NCI-H345 treated with DMSO at 0.1 percent for 48 hours (cell line): Measurements from ENCODE around the gene JADE2.
A peak's percentile ranks its signal among the peaks of the same experiment; 100 is the strongest.
"Not testable (repeated sequence)": the region's sequence is repeated elsewhere in the genome, so short reads cannot be mapped to it uniquely, and the experiment has no call there.

Experiments used
- DNase-seq: peaks from one replicate; lab custom pipeline; 2025; ENCODE audit not compliant: unreplicated experiment; lab: John Stamatoyannopoulos, UW

Gene JADE2

DNA sequence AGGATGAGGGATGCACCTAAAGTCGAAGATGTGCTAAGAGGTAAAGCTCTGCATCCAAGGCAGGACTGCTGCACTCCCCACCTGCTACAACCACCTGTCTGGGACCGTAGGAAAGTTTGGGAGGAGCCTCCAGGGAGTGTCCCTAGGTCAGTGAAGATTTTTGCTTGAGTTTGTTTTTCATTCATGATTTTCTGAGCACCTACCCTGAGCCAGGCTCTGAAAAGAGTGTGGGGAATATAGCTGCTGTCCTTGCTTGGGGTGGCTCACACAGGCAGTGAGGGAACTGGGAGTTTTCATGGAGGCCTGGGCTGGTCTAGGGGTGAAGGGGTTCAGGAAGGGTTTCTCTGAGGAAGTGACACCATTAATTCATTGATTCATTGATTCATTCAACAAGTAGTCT is 58.3 kb downstream of the JADE2 start:
- DNase-seq = no peak

DNA sequence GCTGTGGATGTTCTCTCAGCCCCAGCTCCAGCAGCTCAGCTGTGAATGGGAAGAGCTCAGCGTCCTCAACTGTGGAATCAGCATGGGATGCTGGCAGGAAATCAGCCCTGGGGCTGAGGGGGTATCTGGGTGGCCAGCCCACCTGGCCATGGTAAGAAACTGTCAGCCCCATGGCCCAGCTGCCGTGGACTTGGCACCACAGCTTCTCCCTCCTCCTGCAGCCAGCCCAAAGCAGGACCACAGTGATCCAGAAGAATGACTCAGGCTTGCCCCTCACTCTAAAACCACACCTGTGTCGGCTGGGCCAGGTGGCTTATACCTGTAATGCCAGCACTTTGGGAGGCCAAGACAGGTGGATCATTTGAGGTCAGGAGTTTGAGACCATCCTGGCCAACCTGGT is 59.2 kb downstream of the JADE2 start:
- DNase-seq = no peak

DNA sequence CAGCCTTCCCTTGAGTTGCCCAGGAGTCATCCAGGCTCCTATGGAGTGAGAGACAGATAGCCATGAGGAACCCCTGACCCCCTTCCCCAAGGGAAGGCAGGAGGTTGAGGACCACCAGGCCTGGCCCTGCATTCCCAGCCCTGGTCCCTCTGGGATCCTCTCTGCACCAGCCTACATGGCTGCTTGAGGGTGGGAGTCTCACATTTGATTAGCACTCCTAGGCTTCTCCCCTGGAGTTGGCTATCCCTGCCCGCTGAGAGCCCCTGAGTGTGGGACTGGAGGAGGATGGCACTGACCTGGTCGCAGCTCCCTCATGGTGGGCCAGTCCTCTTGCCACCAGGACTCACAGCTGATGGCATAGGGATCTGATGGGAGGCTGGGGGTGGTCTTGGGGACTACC is 60.5 kb downstream of the JADE2 start:
- DNase-seq = no peak

DNA sequence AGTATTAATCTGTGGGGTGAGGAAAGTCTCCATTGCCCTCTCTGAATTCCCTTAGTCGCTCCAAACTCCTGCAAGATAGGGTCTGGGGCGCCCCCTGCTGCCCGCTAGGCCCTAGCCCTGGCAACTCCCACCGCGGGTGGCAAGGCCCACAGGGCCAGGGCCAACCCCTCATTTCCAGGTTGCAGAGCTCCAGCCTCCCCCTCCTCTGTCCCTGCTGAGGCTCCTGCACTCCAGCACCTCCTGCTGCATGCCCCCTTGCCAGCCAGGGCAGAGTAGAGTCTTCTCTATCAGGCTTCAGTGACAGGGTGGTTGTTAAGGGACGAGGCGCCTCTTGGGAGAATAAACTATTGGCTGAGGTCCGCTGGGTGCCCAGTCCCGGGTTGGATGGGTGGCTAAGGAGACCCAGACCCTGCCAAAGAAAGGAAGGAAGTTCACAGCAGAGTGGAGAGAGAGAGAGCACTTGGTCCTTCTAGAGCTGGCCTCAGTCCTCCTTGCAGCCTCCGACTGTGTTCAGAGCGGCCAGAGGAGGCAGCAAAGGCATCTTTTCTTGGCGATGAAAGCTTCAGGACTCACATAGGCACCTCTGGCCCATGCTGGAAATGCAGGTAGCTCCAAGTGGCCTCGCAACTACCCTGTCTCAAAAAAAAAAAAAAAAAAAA is 61.5 kb downstream of the JADE2 start:
- peak; percentile 3 for DNase-seq

DNA sequence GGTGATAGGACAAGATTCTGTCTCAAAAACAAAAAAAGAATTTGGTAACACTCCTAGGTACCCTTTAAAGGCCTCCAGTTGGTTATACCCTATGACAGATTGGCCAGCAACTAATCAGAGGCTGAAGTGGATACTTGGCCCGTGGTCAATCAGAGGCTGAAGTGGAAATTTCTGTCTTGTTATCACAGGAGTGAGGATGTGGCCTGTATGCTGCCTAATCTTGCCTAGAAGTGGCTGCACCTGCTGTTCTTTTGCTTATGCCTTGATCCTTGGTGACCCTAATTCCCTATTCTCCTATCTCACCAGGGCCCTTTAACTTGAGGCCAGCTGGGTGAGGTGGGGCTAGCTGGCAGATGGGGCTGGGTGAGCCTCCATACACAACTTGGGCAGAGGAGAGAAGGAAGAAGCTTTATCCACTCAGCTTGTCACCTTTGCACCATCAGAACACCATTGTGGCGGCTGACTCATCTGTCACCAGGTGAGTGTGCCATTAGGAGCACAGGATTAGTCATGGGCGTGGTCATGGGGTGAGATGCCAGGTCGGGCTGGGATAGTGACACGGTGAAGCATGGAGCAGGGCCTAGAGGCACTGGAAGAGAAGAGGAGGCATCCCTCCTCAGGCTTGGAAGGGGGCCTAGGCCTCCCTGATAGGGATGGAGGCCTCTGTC is 65.7 kb downstream of the JADE2 start:
- DNase-seq = no peak

DNA sequence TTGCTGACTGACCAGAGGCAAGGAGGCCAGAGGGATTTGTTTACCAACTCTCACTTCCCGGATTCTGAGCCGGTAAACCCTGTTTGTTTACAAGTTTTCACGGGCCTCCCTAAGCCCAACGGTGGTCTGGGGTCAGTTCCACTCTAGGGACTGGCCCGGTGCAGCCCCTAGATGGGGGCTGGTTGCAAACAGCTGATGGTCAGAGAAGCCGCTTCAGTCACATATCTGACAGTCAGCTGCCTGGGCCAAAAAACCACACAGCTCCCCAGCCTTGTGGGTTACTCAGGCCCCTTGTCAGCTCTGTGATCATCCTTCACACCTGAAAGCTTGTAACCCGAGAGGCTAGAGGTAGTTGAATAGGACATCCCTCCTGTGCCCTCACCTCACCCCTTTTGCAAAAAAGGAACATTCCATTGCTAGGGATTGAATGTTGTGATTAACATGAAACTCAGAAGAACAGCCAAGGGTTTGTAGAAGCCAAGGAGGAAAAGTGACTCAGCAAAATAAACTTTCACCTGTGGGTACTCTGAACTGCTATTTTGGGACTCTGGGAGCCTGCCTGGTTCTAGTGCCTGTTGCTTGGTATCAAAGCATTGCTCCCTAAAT is 66.8 kb downstream of the JADE2 start:
- DNase-seq = no peak

DNA sequence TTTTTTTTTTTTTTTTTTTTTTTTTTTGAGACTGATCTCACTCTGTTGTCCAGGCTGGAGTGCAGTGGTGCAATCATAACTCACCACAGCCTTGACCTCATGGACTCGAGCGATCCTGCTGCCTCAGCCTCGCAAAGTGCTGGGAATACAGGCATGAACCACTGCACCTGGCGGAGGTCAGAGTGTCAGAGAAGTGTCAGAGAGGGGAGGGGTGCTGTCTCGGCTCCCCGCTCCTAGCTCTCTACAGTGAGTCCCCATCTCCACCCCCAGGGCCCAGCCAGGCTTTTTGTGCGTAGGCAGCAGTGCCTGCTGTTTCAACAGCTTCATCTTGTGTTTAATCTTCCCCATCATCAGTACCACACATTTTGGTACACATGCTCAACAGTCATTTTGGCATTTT is 68.9 kb downstream of the JADE2 start:
- no peak for DNase-seq

DNA sequence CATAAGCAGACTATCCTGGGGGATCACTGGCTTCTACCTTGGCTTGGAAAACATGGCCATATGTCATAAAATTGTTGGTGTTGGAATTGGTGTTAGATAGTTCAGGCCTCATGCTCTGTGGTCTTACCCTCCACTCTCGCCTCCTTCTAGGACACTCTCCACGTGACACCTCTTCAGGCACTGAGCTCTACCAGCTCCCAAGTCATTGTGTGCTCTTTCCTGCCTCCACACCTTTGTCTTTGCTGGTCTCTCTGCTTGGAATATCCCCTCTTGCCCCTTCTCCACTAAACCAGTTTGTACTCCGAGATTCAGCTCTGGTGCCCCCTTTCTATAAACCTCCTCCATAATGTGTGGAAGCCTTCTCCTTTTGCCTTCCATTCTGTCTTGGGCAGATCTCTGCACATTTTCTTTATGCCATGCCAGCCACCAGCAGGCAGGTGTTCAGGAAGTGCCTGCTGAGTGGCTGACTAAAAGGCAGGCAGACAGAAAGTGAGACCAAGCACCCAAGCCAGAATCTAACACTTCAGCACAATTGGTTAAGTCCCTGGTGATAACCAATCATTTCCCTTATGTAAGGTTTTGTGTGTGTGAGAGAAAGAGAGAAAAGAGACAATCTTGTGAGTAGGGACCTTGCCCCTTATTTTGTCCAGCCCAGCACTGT is 69.5 kb downstream of the JADE2 start:
- peak; percentile 0 for DNase-seq

DNA sequence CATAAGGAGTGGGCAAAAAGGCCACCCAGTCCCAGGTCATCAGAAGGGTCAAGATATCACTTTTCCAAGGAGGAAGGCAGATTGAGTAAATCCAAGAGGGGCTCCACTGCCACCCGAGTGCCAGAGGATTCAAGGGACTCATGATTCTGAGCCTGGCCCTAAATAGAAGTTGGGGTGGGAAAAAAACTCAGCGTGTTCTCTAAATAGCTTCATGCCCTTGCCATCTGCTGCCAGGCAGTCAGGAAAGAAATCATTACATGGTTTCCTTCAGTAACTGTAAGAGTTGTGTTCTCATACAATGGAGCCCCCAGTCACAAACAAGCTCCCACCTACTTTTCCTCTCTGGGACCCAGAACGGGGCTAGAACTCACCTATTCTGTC is 70.0 kb downstream of the JADE2 start:
- no peak for DNase-seq

DNA sequence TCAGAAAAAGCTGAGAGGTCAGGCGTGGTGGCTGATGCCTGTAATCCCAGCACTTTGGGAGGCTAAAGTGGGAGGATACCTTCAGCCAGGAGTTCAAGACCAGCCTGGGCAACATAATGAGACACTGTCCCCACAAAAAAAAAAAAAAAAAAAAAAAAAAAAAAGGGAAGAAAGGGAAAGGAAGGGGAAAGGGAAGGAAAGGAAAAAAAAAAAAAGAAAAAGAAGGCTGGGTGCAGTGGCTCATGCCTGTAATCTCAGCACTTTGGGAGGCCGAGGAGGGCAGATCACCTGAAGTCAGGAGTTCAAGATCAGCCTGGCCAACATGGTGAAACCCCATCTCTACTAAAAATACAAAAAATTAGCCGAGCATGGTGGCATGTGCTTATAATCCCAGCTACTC is 74.3 kb downstream of the JADE2 start:
- DNase-seq = not testable (repeated sequence)

DNA sequence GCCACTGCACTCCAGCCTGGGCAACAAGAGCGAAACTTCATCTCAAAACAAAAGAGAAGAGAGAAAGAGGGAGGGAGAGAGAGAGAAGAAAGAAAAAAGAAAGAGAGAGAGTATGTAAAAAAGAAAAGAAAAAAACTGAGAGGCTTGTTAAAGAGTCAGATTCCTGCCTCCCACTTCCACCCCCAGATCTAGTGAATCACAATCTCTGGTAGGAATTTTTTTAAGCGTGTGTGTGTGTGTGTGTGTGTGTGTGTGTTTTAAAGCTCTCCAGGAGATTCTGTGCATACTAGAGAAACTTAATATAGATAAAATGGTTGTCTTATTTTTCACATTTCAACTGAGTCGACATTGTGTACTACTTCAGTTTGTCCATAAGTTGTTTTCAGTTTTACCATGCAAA is 75.1 kb downstream of the JADE2 start:
- DNase-seq = no peak

DNA sequence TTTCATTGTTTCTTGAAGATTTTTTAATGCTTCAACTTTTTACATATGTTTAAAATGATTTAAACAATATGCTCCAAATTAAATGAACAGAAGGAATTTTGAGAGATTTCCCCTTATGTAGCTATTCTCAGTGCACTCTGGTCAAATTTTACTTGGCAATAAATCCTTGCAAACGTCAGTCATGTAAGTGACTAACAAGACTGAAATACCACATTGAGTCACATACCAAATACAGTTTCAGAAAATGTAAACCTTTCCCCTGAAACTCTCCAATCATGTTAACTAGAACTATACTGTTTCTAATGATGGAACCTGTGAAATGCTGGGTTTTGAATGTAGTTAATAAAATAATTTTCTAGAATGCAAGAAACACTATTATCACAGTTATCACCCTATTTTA is 77.6 kb downstream of the JADE2 start:
- DNase-seq = no peak

DNA sequence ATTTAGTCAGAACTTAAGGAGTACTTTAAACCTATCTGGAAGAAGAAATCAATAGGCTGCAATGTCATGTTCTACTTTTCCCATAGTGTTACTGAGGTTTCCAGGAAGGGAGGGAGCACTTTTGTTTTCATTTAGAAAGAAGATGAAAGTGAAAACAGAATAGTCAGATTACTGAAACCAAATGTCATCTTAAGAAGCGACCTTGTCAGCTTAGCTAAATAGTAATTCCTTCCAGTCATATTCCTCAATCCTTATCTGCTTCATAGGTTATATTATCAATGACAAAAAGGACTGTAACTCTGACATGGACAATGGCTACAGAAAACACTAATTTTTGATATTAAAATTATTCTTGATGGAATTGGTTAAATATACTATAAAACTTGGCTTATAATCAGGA is 79.4 kb downstream of the JADE2 start:
- DNase-seq = no peak

DNA sequence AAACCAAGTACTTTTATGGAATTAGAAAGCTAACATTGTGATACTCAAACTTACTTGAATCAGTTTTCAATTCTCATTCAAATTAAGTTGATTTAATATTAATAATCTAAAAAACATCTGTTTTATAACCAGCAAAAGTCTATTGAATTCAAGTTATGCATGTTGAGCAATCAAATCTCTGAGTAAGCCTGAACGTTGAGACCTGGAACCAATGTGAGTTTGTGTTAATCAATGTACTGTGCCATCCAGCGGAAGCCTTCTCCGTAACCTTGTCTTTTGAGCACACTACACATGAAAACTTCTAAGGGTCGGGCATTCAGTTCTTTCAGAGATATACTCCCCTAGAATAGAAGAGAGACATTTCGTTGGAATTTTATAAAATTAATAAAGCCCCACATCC is 81.3 kb downstream of the JADE2 start:
- no peak for DNase-seq

DNA sequence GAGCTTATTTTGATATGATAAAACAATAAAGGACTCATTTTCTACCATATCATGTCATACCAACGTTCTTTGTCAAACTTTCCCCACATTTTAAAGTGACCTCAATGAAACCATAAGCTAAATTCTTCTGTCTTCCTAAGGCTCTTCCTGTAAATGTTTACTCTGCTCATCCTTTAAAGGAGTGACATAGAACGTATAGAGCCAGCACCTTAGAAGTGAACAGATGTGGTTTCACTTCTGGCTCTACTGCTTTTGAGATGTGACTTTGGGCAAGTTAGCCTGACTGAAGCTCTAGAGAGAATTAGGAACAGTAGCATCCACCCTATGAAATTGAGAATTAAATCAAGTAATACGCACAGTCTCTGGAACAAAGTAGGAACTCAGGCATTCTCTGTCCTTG is 83.1 kb downstream of the JADE2 start:
- no peak for DNase-seq

DNA sequence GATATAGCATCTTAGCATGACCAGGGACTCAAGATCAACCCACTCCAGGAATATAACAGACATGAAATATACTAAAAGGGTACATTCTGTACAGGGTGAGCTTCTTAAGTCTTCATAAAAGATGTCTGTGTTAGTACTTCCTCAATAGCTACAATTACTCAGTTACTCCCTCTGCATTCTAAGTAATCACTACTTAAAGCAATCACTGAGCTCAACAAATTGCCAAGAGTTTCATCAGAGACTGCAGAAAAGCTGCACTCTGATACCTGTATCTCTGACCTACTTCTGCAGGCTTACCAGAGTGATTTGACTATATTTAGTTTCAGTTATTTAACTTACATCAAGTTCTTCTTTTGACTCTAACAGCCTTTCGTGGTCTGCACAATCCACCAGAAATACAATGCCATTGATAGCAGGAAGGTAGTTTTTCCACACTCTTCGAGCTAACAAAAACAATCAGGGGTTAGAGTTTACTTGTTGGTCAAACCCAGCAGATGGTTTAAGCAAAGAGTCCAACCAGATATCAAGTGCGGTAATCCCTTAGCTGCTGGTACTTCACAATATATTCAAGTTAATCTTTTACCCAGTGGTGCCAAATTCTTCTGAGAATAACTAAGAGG is 83.9 kb downstream of the JADE2 start:
- DNase-seq = no peak

DNA sequence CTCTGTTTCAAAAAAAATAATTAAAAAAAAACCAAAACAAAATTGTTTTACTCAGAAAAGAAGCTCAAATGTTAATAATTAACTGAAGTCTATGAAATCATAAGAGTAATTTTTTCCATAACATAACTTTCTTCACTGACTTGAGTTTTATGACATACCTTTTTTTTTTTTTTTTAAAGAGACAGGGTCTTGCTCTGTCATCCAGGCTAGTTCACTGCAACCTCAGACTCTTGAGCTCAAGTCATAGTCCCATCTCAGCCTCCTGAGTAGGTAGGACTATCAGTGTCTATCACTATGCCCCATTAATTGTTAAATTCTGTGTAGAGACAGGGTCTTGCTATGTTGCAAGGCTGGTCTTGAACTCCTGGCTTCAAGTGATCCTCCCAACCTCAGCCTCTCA is 85.3 kb downstream of the JADE2 start:
- DNase-seq = no peak

DNA sequence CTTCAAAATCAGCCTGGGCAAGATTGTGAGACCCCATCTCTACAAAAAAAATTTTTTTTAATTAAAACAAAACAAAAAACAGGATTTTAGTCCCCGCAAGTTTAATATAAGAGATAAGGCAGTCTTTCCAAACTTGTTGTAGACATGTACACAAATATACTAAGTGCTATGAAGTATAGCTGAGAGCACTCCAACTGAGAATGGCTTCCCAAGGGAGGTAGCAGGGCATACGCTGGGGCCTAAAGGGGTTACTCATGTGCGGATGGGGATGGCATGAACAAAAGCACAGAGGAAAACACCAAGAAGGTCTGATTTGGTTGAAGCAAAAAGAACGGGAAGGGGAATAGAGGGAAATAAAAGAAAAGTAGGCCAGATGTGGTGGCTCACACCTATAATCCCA is 86.0 kb downstream of the JADE2 start:
- DNase-seq = no peak

DNA sequence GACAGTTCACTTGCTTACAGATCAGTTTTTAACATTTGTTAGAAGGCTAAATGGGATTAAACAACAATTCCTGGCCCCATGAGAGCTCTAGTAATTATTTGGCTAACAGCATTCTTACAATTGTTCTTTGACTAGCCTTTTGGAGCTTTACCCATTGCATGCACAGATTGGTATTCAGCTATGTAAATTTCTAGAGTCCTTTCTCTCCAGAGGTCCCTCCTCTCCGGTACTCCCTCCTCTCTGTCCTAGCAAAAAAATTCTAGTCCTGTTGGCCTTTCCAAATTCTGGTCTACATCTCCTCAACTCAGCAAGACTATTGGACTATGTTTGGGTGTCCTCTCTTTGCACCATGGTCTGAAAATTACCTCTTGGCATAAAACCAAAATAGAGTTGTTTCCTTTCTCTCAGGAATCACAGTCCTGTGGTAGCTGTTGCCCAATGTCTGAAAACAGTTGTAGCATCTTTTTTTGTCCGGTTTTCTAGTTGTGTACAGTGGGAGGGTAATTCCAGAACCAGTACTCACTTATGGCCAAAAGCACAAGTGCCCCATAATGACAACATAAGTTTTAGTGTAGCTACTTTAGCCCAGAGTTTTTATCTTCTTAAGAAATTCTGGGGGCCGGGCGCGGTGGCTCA is 89.1 kb downstream of the JADE2 start:
- no peak for DNase-seq

DNA sequence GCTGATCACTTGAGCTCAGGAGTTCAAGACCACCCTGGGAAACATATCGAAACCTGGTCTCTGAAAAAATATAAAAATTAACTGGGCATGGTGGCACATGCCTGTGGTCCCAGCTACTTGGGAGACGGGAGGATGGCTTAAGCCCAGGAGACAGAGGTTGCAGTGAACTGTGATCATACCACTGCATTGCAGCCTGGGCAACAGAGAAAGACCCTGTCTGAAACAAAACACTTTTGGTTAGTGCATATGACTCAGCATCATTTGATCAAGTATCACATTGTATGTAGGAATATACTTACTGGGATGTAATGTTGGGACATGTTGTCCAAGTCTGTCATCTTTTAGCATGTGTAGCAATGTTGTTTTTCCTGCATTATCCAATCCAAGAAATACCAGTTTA is 95.2 kb downstream of the JADE2 start:
- DNase-seq = no peak

DNA sequence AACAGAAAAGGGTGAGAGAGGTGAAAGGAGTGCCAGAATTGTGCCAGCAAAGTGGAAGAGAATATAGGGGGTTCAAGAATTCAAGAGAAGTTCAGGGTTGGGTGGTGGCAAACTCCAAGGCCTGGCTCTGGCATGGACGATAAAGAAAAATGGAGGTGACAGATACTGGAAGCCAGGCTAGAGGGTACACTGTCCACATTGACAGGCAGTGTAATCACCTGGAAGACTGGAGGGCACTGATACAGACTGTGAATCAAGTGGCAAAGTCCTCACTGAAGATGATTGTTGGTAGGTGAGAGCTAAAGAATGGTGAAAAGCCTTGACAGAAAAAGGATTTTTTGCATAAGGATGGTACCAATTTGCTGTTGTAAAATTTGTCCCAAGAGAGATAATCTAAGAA is 100.1 kb downstream of the JADE2 start:
- no peak for DNase-seq
